Stimulated activated CD8-positive, alpha-beta memory T cell treated with anti-CD3 and anti-CD28 coated beads, Interleukin-15, amount 100 ng/mL, for 1 hour (primary cell): ENCODE data around the gene PGGHG.
"Not testable (repeated sequence)": the region's sequence is repeated elsewhere in the genome, so short reads cannot be mapped to it uniquely, and the experiment has no call there.

Experiments
- DNase-seq: peaks from one replicate; pipeline ENCODE4 v3.0.0-alpha.2; 2020; ENCODE audit warnings: low read depth

The PGGHG gene

GRCh38 chr11:330307-330693 lies 41.4 kb downstream of the PGGHG start:
- no peak for DNase-seq

- no peak for DNase-seq
Measured at GRCh38 chr11:330694-331357, 41.9 kb downstream of the PGGHG start.

- DNase-seq: no peak
Measured at GRCh38 chr11:331358-332060, 42.6 kb downstream of the PGGHG start.

- no peak for DNase-seq
Measured at GRCh38 chr11:332651-333480, 43.9 kb downstream of the PGGHG start.

GRCh38 chr11:333616-334263 lies 44.8 kb downstream of the PGGHG start:
- DNase-seq: not testable (repeated sequence)

GRCh38 chr11:334264-334994 lies 45.5 kb downstream of the PGGHG start:
- no peak for DNase-seq

- no peak for DNase-seq
Measured at GRCh38 chr11:335779-336658, 47.1 kb downstream of the PGGHG start.

GRCh38 chr11:336659-337198 lies 47.8 kb downstream of the PGGHG start:
- DNase-seq: no peak

- no peak for DNase-seq
Measured at GRCh38 chr11:337711-338110, 48.8 kb downstream of the PGGHG start.

- DNase-seq: no peak
Measured at GRCh38 chr11:339963-340362, 51.0 kb downstream of the PGGHG start.

- DNase-seq: no peak
Measured at GRCh38 chr11:340539-341512, 51.9 kb downstream of the PGGHG start.

GRCh38 chr11:342328-342727 lies 53.4 kb downstream of the PGGHG start:
- no peak for DNase-seq

- DNase-seq: no peak
Measured at GRCh38 chr11:344836-345578, 56.1 kb downstream of the PGGHG start.
